T47D (cell line): ENCODE measurements around the gene BTBD16.

Experiments
- DNase-seq, 2 experiments: peaks; one replicate each; pipeline versions ENCODE4 v3.0.0 to v3.0.0-alpha.2; 2011 to 2012; ENCODE audit warnings: low read depth in 1 of 2, low spot score in 1 of 2
- JUND ChIP-seq: IDR thresholded peaks from 2 replicates; pipeline ENCODE4 v1.6.1; 2012; ENCODE audit warnings: low read depth
- in situ Hi-C: cut with HindIII; loops from 2 replicates; pipeline ENCODE4 v1.10.0; 2016; ENCODE audit warnings: low sequenced_read_pairs, low pct_unique_long_range_greater_than_20kb

BTBD16 gene

DNA sequence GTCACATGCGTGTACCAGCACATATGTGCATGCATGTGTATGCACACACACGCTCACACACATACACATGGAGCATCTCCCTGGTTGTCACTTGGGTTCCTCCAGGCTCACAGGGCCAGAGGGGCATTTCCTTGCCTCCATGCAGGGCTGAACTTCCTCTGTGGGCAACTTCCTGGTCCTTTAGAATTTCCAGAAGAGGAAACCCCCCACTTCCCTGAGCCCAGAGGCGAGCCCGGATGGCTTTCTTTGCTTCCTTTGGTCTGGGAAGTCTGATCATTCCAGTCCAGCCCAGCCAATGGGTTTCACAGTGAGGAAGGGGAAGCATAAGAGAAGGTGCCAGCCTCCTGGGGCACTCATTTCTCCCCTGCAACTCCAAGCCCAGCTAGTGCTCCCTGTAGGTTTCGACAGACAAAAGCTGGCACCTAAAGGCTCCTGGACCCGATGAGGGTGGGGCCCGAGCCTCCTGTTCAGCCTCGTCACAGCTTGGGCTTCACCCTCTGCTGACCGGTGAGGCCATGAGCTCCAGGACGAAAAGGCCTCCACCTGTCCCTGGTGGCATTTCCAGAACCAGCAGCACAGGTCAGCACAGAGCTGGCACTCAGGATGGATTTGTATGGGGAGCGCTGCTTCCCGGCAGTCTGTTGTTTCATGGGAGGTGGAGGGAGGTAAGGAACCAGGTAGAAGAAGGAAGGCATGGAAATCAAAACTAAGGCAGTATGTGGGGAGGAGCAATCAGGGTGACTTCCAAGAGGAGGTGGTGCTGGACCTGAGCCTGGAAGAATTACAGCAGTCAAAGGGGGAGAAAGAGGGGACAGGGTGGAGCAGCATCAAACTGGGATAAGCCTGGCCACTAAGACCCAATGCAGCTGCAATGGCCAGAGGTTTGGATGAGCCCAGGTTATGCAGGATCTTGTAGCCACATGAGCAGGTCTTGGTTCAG is 23.7 kb downstream of the BTBD16 start:
- no peak for TF ChIP-seq JUND
- in situ Hi-C loops = no loop called here

DNA sequence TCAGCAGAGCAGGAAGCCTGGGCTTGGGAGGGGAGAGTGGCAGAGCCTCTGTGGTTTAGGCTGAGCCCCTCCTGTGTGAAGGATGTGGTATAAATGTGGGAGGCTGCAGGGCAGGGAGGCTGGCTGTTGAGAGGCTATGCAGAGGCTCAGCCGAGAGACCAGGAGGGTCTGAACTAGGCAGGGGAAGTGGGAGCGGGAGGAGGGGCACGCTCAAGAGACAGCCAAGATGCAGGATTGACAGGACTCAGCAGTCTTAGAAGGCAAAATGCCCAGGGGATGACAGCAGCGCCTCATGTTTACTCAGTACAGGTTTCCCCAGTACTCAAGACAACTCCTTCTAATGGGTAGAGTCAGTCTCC is 24.3 kb downstream of the BTBD16 start:
- TF ChIP-seq JUND = no peak
- DNase-seq = peak in 1 of 2 experiments; percentile 42
- in situ Hi-C loops = no loop called here

More for the DNA sequence above, 23.7 kb downstream of the BTBD16 start:
- DNase-seq = no peak

DNA sequence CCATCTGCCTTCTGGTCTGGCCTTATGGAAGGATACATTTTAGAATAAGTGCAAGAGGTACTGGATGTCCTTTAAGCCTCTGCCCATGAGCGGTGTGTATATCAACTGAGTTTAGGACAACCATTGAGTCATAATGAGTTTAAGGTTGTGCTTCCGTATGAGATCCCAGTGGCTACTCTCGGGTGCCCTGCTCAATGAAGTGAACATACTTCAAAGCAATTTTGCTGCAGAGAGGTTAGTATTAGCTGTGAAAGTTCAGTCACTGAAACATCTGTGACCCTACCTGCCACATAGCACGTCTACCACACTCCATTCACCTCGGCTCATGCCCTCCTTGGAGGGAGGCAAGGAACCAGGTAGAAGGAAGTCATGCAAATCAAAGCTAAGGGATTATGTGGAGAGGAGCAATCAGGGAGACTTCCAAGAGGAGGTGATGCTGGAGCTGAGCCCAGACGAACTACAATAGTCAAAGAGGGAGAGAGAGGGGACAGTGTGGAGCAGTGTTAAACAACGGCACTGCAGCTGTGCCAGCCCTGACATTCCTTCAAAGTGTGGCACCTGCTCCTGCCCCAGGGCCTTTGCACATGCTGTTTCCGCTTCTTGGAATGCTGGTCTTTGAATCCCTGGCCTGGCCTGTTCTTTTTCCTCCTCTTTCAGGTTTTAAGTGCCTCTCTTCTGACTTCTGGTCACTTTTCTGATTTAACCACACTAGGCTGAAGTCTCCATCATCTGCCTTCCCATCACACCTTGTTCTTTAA is 25.4 kb downstream of the BTBD16 start:
- DNase-seq = no peak
- in situ Hi-C loops = no loop called here

DNA sequence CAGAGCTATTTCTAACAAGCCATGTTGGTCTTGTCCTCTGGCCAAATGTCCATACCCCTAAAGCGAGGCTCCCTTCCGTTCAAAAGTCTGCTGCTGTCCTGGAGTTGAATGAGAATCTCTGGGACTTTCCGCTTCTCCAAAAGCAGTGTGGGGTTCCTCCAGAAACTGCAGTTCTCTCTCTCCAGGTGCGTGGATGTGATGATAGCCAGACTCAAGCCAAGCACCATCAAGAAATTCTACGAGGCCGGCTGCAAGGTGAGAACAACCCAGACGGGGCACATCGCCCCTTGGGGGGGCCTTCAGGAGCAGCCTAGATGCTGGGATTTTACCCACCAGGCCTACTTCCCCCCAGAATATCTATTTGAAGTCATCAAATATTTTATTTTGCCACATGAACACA is 26.5 kb downstream of the BTBD16 start:
- no peak for TF ChIP-seq JUND
- in situ Hi-C loops = no loop called here
- DNase-seq = no peak

More for the DNA sequence above, 25.4 kb downstream of the BTBD16 start:
- TF ChIP-seq JUND = no peak

DNA sequence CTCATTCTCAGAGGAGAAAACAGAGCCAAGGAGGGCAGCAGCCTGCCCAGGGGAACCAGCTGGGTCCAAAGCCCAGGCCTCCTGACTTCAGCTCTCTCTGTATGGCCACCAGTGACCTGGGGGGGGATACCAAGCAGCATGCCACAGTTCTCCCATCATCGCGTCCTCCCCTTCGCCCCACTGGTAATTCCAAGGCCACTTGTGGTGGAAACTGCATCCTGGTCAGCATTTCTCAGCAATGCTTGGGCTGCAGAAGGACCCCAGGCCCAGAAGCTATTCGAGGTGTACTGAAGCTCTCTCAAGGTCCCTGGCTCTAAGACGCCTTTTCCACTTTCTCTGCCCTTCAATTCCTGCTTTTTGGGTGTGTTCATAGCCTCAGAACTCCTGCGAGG is 27.1 kb downstream of the BTBD16 start:
- in situ Hi-C loops = no loop called here
- no peak for TF ChIP-seq JUND
- no peak for DNase-seq

DNA sequence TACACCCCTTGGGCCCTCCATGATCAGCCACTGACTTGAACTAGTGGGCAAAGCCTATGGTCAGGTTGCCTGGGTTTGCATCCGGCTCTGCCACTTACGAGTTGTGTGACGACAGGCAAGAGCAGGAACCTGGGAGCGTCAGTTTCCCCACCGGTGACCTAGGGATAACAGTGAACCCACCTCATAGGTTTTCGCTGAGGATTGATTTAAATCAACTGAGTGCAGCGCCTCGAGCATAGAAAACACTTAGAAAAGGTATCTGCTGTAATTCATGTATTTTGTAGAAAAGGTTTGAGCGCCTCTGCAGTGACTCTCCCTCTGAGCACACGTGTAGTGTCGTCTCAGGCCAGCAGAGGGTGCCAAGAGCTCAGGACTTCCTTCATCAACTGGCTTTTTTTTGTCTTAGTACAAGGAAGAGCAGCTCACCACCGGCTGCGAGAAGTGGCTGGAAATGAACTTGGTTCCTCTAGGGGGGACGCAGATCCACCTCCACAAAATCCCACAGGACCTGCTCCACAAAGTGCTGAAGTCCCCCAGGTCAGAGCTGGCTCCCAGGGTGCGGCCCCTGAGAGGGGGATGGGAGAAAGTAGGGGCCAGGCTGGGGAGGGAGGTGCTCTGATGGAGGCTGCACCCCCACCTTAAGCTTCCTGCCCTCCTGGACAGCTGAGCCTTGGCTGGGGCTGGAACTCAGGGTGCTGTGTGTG is 27.7 kb downstream of the BTBD16 start:
- DNase-seq = peak; percentile 50 to 72
- no peak for TF ChIP-seq JUND
- in situ Hi-C loops = no loop called here

DNA sequence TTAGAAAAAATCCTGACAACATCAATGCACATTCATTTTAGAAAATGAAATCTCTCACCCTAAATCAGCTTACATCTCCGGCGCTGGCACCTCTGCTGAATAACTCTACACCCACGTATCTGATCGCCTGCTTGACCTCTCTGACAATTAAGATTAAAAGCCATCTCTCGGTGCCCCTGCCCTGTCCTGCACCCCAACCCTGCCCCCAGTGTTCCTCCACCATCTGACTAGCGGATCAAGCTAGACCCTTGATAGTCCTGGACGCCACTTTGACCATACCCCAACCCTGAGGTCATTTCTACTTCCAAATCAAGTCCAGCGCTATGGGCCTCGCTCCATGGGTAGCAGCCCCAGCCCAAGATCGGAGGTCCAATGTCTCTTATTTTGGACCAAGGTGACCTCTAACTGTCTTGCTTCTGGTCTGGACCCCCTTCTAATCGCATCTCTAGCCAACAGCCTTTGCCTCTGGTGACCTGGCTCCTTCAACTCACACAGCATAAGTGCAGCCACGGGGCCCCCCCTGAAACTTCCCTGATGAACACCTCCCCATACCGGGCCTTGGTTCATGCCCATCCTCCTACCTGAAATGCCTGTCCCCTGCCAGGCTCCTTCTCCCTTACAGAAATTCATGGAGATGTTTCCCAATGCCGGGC is 28.5 kb downstream of the BTBD16 start:
- TF ChIP-seq JUND = no peak
- in situ Hi-C loops = no loop called here
- DNase-seq = no peak

DNA sequence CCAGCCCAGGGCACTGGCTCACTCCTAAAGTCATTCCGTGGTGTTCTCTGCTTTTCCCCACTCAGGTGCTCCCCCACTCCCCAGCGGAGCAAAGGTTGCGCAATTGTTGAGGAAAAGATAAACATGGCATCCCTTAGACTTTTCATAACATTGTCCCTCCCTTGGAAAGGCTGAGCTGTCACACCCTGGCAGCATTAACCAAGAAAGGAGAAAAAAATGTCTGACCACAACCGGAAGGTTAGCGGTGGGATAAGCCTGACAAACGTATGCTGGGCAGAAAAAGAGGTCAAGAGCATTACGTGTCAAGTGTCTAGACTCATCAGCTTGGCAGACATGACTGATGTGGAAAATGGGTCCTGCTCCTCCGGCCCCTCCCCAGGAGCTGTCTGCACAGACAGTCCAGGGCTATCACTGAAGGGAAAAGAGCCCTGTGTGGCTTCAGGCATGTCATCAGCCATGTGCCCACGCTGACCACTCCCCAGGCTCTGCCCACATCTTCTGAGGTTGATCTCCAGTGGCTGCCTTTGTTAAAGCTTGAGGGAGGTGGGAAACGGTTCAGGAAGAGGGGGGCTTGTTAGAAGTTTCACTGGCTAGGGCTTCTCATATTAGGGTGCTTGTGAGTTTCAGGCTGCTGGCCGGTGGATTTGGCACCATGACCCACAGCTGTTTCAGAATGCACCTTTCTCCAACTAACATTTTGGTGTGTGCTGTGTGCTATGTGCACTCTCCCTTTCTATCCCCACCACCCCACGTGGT is 30.1 kb downstream of the BTBD16 start:
- in situ Hi-C loops = no loop called here
- no peak for DNase-seq
- no peak for TF ChIP-seq JUND

DNA sequence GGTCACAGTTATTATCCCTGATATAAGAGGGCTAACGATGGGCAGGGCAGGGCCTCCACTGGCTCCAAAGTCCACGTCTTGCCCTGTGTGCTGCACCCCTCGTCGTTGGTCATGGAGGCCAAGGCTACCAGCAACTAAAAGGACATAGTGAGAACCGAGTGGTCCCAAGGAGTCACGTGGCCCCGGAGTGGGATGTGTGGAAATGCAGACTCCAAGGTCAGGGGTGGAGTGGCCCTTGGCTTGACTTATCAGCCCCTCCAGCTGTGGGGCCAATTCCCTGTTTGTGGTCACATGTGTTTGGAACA is 30.7 kb downstream of the BTBD16 start:
- in situ Hi-C loops = no loop called here
- TF ChIP-seq JUND = no peak
- DNase-seq = no peak

DNA sequence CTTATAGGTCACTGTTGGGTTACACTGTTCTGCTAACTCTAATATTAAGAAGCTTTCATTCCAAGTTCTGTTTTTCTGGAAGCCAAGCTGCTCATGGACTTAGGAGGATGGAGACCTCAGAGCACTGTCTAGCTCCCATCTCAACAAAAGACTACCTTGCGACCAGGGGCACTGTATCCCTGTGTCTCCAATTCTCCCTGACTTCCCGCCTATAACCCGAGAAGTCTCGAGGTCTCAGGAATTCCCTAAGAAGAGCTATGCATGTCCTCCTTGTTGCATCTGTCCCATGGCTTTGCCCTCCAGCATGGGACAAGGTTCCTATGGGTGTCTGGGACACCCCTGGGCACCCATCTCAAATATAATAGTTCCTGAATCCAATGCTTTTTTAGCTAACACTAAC is 31.2 kb downstream of the BTBD16 start:
- DNase-seq = no peak
- in situ Hi-C loops = no loop called here
- no peak for TF ChIP-seq JUND

DNA sequence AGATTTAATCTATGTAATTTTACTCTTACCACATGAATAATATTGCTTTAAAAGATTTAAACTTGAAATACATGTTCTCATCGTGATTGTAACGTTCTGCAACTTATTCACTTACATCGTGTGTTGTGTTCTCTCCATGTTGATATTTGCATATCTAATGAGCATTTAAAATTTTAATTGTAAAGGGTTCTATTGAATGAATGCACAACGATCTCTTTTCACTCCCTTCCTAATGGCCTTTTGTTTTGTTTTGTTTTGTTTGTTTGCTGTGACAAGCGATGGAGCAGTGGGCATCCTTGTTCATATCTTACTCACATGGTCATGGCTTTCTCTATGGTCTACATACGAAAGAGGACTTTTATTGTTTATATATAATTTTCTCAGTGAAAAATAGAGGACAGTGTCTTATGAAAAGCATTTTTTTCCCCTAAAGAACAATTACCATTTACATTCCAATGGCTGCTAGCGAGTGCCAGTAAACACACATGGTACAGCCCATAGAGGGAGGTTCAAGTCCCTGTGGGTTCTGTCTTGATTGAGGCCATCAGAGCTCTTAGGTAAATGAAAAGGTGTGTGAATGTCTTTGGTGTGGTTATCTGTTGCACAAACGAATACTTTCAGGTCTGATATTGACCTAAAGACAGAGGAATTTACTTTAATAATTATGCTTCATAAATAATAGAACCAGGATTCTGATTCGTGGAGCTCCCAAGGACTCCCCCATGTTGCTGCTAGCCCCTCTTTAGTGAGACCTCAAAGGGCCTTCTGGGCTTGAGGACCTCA is 32.4 kb downstream of the BTBD16 start:
- no peak for DNase-seq
- TF ChIP-seq JUND = no peak
- in situ Hi-C loops = no loop called here
